Measurements from ENCODE around the gene DOCK4. TPM values are rescaled to one million over a fixed set of nuclear protein-coding genes. Genes with fewer than 3 reads are reported as not detected.

Gene DOCK4
- total RNA-seq, 1 experiment from 2014 or later, result 3.4 TPM

DNA sequence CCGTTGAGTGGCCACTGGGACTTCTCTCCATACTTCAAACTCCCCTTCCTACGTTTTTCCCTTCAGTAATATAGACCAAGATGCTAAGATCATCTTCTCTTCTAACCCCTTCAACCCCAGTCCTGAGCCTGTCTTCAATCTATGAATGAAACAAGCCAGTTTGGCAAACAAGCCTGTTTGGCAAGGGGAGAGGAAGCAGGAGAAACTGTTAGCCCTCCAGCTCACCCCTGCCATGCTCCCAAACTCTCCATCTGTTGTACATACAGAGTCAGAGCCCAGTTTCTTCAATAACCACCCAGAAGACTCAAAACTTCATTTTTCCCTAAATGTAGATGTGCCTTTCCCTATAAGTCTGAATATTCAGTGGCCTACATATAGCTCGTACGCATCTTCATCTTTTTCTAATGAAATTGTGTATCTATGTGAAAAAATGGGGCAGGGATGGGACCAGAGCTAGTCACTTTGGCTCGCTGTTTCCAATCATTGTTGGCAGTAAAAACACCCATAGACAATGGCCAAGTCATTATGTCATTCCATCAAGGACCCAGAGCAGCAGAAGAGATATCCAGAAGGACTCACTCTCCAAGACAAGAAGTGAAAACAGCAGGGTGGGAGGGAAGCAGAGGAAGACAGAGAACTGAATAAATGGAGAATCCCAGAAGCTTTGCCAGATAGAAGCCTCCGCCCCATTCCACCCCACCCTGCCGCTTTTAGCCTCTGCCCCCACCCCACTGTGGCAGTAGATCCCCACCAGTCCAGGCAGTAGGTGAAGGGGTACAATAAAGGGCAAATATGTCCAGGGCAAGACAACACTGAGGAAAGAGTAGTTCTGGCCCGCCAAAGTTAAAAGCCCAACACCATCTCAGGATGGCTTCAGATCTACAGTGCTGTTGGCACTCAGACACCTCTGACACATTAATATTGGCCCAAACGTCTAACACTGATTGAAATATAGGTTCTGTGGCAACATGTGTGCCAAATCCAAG, 87.3 kb downstream of the DOCK4 start:
- H3K4me1 Mint-ChIP-seq (ENCODE audit: low read depth, unreplicated experiment), result no peaks in the 10 kb centered on the region
- no peak for DNase-seq
- H3K27ac Mint-ChIP-seq (ENCODE audit: unreplicated experiment), result no peak overlapping the region
- CTCF ChIA-PET, result no interaction called here
- H3K27me3 Mint-ChIP-seq (ENCODE audit: unreplicated experiment), result no peaks in the 10 kb centered on the region
- TF ChIP-seq, protein P1, sequence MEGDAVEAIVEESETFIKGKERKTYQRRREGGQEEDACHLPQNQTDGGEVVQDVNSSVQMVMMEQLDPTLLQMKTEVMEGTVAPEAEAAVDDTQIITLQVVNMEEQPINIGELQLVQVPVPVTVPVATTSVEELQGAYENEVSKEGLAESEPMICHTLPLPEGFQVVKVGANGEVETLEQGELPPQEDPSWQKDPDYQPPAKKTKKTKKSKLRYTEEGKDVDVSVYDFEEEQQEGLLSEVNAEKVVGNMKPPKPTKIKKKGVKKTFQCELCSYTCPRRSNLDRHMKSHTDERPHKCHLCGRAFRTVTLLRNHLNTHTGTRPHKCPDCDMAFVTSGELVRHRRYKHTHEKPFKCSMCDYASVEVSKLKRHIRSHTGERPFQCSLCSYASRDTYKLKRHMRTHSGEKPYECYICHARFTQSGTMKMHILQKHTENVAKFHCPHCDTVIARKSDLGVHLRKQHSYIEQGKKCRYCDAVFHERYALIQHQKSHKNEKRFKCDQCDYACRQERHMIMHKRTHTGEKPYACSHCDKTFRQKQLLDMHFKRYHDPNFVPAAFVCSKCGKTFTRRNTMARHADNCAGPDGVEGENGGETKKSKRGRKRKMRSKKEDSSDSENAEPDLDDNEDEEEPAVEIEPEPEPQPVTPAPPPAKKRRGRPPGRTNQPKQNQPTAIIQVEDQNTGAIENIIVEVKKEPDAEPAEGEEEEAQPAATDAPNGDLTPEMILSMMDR (IDR thresholded peaks at IDR 0.05; ENCODE audit: unreplicated experiment), result no peak
- intact Hi-C loops (cut with micrococcal nuclease; ENCODE audit: unreplicated experiment), result no loop called here
- H3K4me3 Mint-ChIP-seq (ENCODE audit: low read depth, unreplicated experiment), result no peak overlapping the region
- H3K36me3 Mint-ChIP-seq (ENCODE audit: insufficient read depth, unreplicated experiment), result no peaks in the 10 kb centered on the region
- no TSS peak for BruUV-seq (replicated peaks)
- H3K9me3 Mint-ChIP-seq (ENCODE audit: low read depth, unreplicated experiment), result no peaks in the 10 kb centered on the region

- Mint-ChIP-seq H3K27me3 (ENCODE audit: unreplicated experiment) (no peaks in the 10 kb centered on the region), H3K9me3 (ENCODE audit: low read depth, unreplicated experiment) (no peaks in the 10 kb centered on the region), H3K4me3 (ENCODE audit: low read depth, unreplicated experiment) (no peak overlapping the region), H3K36me3 (ENCODE audit: insufficient read depth, unreplicated experiment) (no peaks in the 10 kb centered on the region), H3K27ac (ENCODE audit: unreplicated experiment) (no peak overlapping the region), H3K4me1 (ENCODE audit: low read depth, unreplicated experiment) (no peaks in the 10 kb centered on the region)
- CTCF ChIA-PET, result no interaction called here
- intact Hi-C loops (cut with micrococcal nuclease; ENCODE audit: unreplicated experiment), result no loop called here
- no TSS peak for BruUV-seq (replicated peaks)
- DNase-seq, result no peak
- TF ChIP-seq, protein P1 (IDR thresholded peaks at IDR 0.05; ENCODE audit: unreplicated experiment), result no peak
These were observed 89.3 kb downstream of the DOCK4 start for GRCh38 chr7:112116894-112117293.

- CTCF ChIA-PET, result no interaction called here
- TF ChIP-seq, protein P1 (IDR thresholded peaks at IDR 0.05; ENCODE audit: unreplicated experiment), result no peak
- Mint-ChIP-seq H3K9me3 (ENCODE audit: low read depth, unreplicated experiment) (no peaks in the 10 kb centered on the region), H3K27me3 (ENCODE audit: unreplicated experiment) (no peaks in the 10 kb centered on the region), H3K4me1 (ENCODE audit: low read depth, unreplicated experiment) (no peaks in the 10 kb centered on the region), H3K27ac (ENCODE audit: unreplicated experiment) (no peak overlapping the region), H3K4me3 (ENCODE audit: low read depth, unreplicated experiment) (no peak overlapping the region), H3K36me3 (ENCODE audit: insufficient read depth, unreplicated experiment) (no peaks in the 10 kb centered on the region)
- no TSS peak for BruUV-seq (replicated peaks)
- intact Hi-C loops (cut with micrococcal nuclease; ENCODE audit: unreplicated experiment), result no loop called here
- no peak for DNase-seq
These were observed 89.8 kb downstream of the DOCK4 start for GRCh38 chr7:112116358-112116757.

GRCh38 chr7:112115880-112116279, 90.3 kb downstream of the DOCK4 start:
- Mint-ChIP-seq H3K36me3 (ENCODE audit: insufficient read depth, unreplicated experiment) (no peaks in the 10 kb centered on the region), H3K27me3 (ENCODE audit: unreplicated experiment) (no peaks in the 10 kb centered on the region), H3K4me1 (ENCODE audit: low read depth, unreplicated experiment) (no peaks in the 10 kb centered on the region), H3K4me3 (ENCODE audit: low read depth, unreplicated experiment) (no peak overlapping the region), H3K9me3 (ENCODE audit: low read depth, unreplicated experiment) (no peaks in the 10 kb centered on the region), H3K27ac (ENCODE audit: unreplicated experiment) (no peak overlapping the region)
- no TSS peak for BruUV-seq (replicated peaks)
- TF ChIP-seq, protein P1 (IDR thresholded peaks at IDR 0.05; ENCODE audit: unreplicated experiment), result no peak
- intact Hi-C loops (cut with micrococcal nuclease; ENCODE audit: unreplicated experiment), result no loop called here
- no peak for DNase-seq
- CTCF ChIA-PET, result no interaction called here

Measured in Calu3 (cell line).